RWPE1 (cell line): ENCODE measurements around the gene NUAK2.

ENCODE experiments used
- CTCF ChIA-PET: fragments of 350-600 bp; sonication (Branson Sonifier 250); formaldehyde crosslinking; extraction: SDS; loops from one replicate; lab custom pipeline; 2021; lab: Yijun Ruan, JAX
- POLR2A ChIA-PET: fragments of 400-600 bp; formaldehyde crosslinking; extraction: SDS; loops from one replicate; lab custom pipeline; 2020; ENCODE audit warnings: antibody characterized with exemption; ENCODE audit not compliant: low non-redundant PET; lab: Yijun Ruan, JAX
- DNase-seq: peaks from one replicate; pipeline ENCODE4 v3.0.0; 2012; ENCODE audit warnings: low spot score
- H3K27ac ChIP-seq: fragments of 450-650 bp; 2 replicates; pipeline ENCODE4 v1.5.1; 2017
- TF ChIP-seq, protein P1 (sequence below): fragments of 450-650 bp; conservative IDR thresholded peaks from 2 replicates; pipeline ENCODE4 v1.5.1; 2017; ENCODE audit warnings: low read depth, mild to moderate bottlenecking

NUAK2 gene

DNA sequence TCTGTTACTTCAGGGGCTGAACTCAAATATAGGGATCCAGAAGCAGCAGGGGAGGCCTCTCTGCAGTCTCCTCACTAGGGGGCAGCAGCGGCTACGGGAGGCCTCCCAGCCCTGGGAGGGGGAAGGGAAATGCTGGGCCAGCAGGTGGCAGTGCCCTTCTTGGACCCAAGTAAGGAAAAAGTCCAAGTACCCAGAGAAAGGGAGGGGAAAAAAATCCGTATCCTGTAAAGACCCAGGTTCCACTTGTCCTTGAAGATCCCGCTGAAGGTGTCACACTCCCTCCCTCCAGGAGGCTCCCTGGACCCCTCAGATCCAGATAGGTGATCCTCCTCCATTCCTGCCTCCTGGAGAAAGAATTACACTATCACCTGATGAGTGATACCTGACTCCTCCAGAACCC, 14.1 kb upstream of the NUAK2 start:
- no peak overlapping the region for H3K27ac ChIP-seq
- CTCF ChIA-PET, result interaction anchor here (0.6 to 4.7 kb wide), 38 partner anchors 9 to 1634 kb away, joined by 3 to 63 read pairs (median 4); partner anchors contain the start of gene NUAK2
- POLR2A ChIA-PET, result interaction anchor here (0.6 to 0.7 kb wide), 2 partner anchors 51 to 107 kb away, joined by 3 read pairs; no protein-coding TSS in a partner anchor
- TF ChIP-seq, protein P1, sequence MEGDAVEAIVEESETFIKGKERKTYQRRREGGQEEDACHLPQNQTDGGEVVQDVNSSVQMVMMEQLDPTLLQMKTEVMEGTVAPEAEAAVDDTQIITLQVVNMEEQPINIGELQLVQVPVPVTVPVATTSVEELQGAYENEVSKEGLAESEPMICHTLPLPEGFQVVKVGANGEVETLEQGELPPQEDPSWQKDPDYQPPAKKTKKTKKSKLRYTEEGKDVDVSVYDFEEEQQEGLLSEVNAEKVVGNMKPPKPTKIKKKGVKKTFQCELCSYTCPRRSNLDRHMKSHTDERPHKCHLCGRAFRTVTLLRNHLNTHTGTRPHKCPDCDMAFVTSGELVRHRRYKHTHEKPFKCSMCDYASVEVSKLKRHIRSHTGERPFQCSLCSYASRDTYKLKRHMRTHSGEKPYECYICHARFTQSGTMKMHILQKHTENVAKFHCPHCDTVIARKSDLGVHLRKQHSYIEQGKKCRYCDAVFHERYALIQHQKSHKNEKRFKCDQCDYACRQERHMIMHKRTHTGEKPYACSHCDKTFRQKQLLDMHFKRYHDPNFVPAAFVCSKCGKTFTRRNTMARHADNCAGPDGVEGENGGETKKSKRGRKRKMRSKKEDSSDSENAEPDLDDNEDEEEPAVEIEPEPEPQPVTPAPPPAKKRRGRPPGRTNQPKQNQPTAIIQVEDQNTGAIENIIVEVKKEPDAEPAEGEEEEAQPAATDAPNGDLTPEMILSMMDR, result peak; percentile 90
- peak; percentile 90 for DNase-seq

DNA sequence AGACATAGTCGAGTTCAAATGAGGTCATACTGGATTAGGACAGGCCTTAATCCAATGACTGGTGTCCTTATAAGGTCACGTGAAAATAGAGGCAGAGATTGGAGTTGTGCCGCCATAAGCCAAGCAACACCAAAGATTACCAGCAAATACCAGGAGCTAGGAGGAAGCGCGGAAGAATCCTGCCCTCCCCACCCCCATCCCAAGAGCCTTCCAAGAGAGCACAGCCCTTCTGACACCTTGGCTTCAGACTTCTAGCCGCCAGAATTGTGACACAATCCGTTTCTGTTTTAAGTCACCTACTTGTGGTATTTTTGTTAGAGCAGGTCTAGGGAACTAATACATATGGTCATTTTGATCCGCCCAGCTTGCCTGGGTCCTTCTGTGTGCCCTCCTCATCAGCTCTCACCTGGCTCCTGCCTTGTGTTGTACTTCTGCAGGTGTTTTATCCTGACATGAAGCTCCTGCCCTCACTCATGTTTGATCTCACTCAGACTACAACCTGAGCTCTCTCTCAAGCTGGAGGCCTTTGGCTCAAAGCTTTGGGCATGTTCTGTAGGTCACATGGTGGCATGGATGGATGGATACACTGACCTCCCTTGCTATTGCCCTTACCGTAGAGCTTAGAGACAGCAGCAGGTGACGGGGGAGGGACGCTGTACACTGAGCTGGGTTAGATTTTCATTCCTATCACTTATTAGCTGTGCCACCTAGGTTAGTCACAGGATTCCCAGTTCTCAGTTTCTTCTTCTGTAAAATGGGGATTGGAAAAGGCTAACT, 10.7 kb upstream of the NUAK2 start:
- no peak for DNase-seq
- ChIA-PET CTCF (interaction anchor here (0.8 to 17.7 kb wide), 3 partner anchors 22 to 178 kb away, joined by 3 to 622 read pairs (median 7); no protein-coding TSS in a partner anchor), POLR2A (no interaction called here)
- H3K27ac ChIP-seq, result no peak overlapping the region
- TF ChIP-seq, protein P1, result no peak

DNA sequence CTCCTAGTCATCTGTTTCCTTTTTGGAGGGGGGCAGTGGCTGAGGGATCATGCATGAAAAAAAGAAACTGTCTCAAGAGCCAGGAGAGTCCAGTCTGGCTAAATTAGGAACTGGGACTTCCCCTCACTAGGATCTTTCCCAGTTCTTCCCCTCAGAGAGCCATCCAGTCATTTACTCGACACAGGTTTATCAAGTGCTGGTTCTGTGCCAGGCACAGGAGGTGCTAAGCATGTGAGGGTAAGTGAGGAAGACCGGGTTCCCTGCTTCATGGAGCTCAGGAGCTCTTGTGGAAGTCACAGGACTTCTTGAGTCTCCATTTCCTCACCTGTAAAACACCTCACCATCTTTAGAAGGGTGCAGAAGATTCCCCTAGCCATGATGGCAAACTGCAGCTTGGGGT, 8.6 kb upstream of the NUAK2 start:
- ChIA-PET CTCF (interaction anchor here (0.9 to 17.7 kb wide), 4 partner anchors 9 to 194 kb away, joined by 4 to 622 read pairs (median 8); partner anchors contain the start of gene NUAK2), POLR2A (no interaction called here)

DNA sequence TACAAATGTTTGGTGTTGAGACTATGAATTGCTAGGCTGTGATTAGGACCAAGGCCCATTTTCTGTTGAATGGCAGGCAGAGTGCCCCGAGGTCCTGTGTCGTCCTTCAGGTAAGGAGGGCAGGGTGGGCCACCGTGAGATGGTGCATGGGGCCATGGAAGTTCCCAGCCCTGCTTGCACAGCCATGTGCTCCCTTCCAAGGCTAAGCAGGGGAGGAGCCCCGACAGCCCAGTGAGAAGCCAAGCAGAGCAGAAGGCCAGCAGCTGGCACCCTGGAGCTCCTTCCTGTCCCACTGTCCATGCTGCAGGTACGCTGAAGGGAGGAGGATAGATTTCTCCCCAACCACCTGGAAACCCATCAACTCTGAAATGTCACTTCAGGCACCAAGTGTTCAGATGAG, 8.2 kb upstream of the NUAK2 start:
- DNase-seq, result no peak
- TF ChIP-seq, protein P1, result no peak
- CTCF ChIA-PET, result interaction anchor here (0.7 to 17.7 kb wide), 6 partner anchors 9 to 199 kb away, joined by 3 to 622 read pairs (median 6); partner anchors contain the start of gene NUAK2
- POLR2A ChIA-PET, result no interaction called here
- H3K27ac ChIP-seq, result no peak overlapping the region

More for the DNA sequence above, 8.6 kb upstream of the NUAK2 start:
- TF ChIP-seq, protein P1, result no peak
- no peak for DNase-seq
- H3K27ac ChIP-seq, result no peak overlapping the region

DNA sequence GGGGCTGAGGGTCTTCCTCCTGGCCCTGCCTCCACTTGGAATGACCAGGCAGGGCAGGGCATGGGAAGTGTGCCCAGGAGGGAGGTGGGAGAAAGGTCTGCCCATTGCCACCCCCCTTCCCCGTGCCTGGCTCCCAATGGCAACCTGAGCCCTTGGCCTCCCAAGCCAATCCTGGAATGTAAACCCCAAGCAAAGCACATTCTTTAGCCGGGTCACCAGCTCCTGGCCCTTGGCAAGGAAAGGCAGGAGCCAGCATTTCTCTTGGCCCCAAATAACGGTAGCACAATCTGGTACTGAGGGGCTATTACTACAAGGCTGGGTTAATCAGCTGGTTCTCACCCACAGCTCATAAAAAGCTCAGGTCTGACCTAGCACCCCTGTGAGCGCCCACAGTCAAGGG, 6.9 kb upstream of the NUAK2 start:
- TF ChIP-seq, protein P1, result no peak
- no peak for DNase-seq
- ChIA-PET CTCF (interaction anchor here (0.6 to 17.7 kb wide), 5 partner anchors 22 to 385 kb away, joined by 3 to 622 read pairs (median 5); no protein-coding TSS in a partner anchor), POLR2A (no interaction called here)
- H3K27ac ChIP-seq, result no peak overlapping the region

DNA sequence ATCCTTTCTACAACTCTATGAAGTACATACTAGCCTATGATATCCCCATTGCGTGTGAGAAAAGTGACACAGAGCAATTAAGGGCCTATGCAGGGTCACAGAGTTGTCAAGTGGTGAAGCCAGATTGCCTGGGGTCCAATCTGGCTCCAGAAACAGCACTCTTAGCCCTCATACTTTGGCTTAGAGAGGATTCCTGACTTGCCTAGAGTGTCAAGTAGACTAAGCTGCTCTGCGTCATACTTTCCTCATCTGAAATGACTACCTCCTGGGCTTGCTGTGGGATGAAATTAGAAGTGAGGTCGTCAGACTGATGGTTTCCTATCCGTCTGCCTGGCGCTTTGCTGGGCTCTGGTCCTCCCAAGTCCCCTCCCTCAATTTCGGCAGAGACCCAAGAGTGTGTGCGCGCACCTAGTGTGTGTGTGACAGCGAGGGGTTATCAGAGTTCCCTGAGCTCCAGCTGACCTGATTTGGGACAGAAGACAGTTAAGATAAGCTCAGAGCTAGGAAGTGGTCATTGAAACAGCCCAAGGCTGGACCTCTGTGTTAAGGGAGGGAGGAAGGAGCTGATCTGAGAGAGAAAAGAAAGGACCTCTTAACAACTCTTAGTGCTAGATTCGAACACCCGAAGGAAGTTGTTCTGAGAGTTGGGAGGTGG, 5.4 kb upstream of the NUAK2 start:
- no peak overlapping the region for H3K27ac ChIP-seq
- ChIA-PET POLR2A (no interaction called here), CTCF (interaction anchor here (0.6 to 17.7 kb wide), 7 partner anchors 9 to 201 kb away, joined by 3 to 622 read pairs (median 4); no protein-coding TSS in a partner anchor)
- DNase-seq, result no peak
- TF ChIP-seq, protein P1, result no peak
